Neutrophil (primary cell): ENCODE measurements around the gene TRABD2A.

Source experiments
- H3K27ac ChIP-seq: fragments of 200-600 bp; sonication (generic); 2 replicates; pipeline ENCODE4 v1.5.1; 2016; ENCODE audit warnings: mild to moderate bottlenecking, moderate library complexity
- H3K27me3 ChIP-seq: fragments of 200-600 bp; sonication (generic); 2 replicates; pipeline ENCODE4 v1.6.0; 2016; ENCODE audit warnings: mild to moderate bottlenecking
- H3K36me3 ChIP-seq: fragments of 200-600 bp; sonication (generic); 2 replicates; pipeline ENCODE4 v1.5.1; 2017
- H3K4me1 ChIP-seq, 2 experiments: fragments of 200-600 bp in 1 of 2; sonication (generic) in 1 of 2; 1 replicate in 1 of 2; 2 replicates in 1 of 2; pipeline versions ENCODE4 v1.5.1 to v1.6.1; 2013 to 2016; ENCODE audit warnings: low read depth in 1 of 2, low read length in 1 of 2, mild to moderate bottlenecking in 1 of 2, moderate library complexity in 1 of 2; ENCODE audit not compliant: control insufficient read depth in 1 of 2, insufficient read depth in 1 of 2
- H3K4me3 ChIP-seq, 2 experiments: fragments of 200-600 bp in 1 of 2; sonication (generic) in 1 of 2; 1 replicate in 1 of 2; 2 replicates in 1 of 2; pipeline ENCODE4 v1.5.1; 2013 to 2016; ENCODE audit warnings: low read depth in 1 of 2, low read length in 1 of 2, mild to moderate bottlenecking in 1 of 2, moderate library complexity in 1 of 2
- H3K9me3 ChIP-seq: fragments of 200-600 bp; sonication (generic); 2 replicates; pipeline ENCODE4 v1.5.1; 2016
- TF ChIP-seq, protein P1 (sequence below): fragments of 200-600 bp; sonication (generic); IDR thresholded peaks from 2 replicates; pipeline ENCODE4 v1.5.1; 2016; ENCODE audit warnings: antibody characterized with exemption

TRABD2A gene

GRCh38 chr2:84886791-84887190, 5.9 kb upstream of the TRABD2A start:
- Histone ChIP-seq H3K27ac (no peak overlapping the region), H3K4me3 (no peak overlapping the region)
- TF ChIP-seq, protein P1, sequence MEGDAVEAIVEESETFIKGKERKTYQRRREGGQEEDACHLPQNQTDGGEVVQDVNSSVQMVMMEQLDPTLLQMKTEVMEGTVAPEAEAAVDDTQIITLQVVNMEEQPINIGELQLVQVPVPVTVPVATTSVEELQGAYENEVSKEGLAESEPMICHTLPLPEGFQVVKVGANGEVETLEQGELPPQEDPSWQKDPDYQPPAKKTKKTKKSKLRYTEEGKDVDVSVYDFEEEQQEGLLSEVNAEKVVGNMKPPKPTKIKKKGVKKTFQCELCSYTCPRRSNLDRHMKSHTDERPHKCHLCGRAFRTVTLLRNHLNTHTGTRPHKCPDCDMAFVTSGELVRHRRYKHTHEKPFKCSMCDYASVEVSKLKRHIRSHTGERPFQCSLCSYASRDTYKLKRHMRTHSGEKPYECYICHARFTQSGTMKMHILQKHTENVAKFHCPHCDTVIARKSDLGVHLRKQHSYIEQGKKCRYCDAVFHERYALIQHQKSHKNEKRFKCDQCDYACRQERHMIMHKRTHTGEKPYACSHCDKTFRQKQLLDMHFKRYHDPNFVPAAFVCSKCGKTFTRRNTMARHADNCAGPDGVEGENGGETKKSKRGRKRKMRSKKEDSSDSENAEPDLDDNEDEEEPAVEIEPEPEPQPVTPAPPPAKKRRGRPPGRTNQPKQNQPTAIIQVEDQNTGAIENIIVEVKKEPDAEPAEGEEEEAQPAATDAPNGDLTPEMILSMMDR, result no peak

GRCh38 chr2:84885111-84885510, 4.2 kb upstream of the TRABD2A start:
- Histone ChIP-seq H3K9me3 (no peaks in the 10 kb centered on the region), H3K36me3 (no peaks in the 10 kb centered on the region), H3K27ac (no peak overlapping the region), H3K27me3 (peaks cover 50% of the 10 kb centered on the region), H3K4me1 (peaks cover 36 to 38% of the 10 kb centered on the region in 2 experiments), H3K4me3 (no peak overlapping the region)
- TF ChIP-seq, protein P1, result no peak

More at GRCh38 chr2:84886791-84887190, 5.9 kb upstream of the TRABD2A start:
- Histone ChIP-seq H3K4me1 (peaks cover 19 to 21% of the 10 kb centered on the region in 2 experiments), H3K27me3 (peaks cover 33% of the 10 kb centered on the region), H3K9me3 (no peaks in the 10 kb centered on the region), H3K36me3 (no peaks in the 10 kb centered on the region)

- no peak overlapping the region for H3K4me3 ChIP-seq
- peaks cover 56% of the 10 kb centered on the region for H3K27me3 ChIP-seq
- H3K36me3 ChIP-seq, result no peaks in the 10 kb centered on the region
- H3K4me1 ChIP-seq, result peaks cover 38 to 44% of the 10 kb centered on the region in 2 experiments
- H3K9me3 ChIP-seq, result no peaks in the 10 kb centered on the region
- no peak overlapping the region for H3K27ac ChIP-seq
- TF ChIP-seq, protein P1, result no peak
Measured at GRCh38 chr2:84884449-84884848, 3.6 kb upstream of the TRABD2A start.

DNA sequence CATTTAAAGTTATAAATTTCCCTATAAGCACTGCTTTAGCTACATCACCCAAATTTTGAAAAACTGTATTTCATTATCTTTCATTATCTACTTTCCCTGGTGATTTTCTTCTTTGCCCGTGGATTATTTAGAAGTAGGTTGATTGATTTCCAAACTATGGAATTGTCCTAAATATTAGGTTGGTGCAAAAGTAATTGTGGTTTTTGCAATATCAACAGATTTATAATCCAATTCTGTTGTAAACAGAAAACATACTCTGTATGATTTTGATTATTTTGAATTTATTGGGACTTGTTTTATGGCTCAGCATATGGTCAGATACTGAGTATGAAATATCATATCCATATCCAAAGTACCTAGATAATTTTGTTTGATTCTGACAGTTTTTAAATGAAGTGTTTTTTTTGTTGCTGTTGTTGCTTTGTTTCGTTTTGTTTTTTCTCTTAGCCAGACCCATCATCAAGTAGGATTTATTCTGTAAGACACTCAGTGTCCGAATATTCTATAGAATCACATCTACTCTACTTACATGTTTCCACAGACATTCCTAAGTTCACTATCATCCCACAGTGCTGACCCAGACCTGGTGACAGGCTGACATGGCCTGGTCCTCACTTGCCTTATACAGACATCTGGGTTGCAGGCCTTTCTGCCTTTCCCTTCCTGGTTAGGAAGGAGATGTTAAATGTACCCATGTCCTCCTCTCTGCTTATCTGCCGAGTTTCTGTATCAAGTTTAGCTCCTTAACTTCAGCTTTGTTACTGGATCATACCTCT, 2.1 kb upstream of the TRABD2A start:
- Histone ChIP-seq H3K27ac (no peak overlapping the region), H3K9me3 (no peaks in the 10 kb centered on the region), H3K4me3 (no peak overlapping the region), H3K36me3 (no peaks in the 10 kb centered on the region), H3K4me1 (peaks cover 26 to 31% of the 10 kb centered on the region in 2 experiments), H3K27me3 (peaks cover 71% of the 10 kb centered on the region)
- TF ChIP-seq, protein P1, result no peak

GRCh38 chr2:84882414-84882738, 1.5 kb upstream of the TRABD2A start:
- Histone ChIP-seq H3K36me3 (no peaks in the 10 kb centered on the region), H3K4me1 (peaks cover 26 to 30% of the 10 kb centered on the region in 2 experiments), H3K9me3 (no peaks in the 10 kb centered on the region), H3K4me3 (peak overlapping the region; percentile 54 to 65), H3K27me3 (peaks cover 77% of the 10 kb centered on the region), H3K27ac (no peak overlapping the region)
- TF ChIP-seq, protein P1, result no peak
